ENCODE data around the gene ZNF536.

The ZNF536 gene

DNA sequence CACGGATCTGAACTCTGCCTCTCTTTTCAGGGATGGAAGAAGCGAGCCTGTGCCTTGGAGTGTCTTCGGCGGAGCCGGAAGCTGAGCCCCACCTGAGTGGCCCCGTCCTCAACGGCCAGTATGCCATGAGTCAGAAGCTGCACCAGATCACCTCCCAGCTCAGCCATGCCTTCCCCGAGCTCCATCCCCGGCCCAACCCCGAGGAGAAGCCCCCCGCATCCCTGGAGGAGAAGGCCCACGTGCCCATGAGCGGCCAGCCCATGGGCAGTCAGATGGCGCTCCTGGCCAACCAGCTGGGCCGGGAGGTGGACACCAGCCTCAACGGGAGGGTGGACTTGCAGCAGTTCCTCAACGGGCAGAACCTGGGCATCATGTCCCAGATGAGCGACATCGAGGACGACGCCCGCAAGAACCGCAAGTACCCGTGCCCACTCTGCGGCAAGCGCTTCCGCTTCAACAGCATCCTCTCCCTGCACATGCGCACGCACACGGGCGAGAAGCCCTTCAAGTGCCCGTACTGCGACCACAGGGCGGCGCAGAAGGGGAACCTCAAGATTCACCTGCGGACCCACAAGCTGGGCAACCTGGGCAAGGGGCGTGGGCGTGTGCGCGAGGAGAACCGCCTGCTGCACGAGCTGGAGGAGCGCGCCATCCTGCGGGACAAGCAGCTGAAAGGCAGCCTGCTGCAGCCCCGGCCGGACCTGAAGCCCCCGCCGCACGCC is 71.5 kb downstream of the ZNF536 start:
- TF ChIP-seq, protein P1, sequence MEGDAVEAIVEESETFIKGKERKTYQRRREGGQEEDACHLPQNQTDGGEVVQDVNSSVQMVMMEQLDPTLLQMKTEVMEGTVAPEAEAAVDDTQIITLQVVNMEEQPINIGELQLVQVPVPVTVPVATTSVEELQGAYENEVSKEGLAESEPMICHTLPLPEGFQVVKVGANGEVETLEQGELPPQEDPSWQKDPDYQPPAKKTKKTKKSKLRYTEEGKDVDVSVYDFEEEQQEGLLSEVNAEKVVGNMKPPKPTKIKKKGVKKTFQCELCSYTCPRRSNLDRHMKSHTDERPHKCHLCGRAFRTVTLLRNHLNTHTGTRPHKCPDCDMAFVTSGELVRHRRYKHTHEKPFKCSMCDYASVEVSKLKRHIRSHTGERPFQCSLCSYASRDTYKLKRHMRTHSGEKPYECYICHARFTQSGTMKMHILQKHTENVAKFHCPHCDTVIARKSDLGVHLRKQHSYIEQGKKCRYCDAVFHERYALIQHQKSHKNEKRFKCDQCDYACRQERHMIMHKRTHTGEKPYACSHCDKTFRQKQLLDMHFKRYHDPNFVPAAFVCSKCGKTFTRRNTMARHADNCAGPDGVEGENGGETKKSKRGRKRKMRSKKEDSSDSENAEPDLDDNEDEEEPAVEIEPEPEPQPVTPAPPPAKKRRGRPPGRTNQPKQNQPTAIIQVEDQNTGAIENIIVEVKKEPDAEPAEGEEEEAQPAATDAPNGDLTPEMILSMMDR (IDR thresholded peaks at IDR 0.05; ENCODE audit: low read length), result no peak
- TF ChIP-seq EZH2 (optimal IDR thresholded peaks at IDR 0.05; ENCODE audit: low read depth, low read length) (no peak), EZH2phosphoT487 (IDR thresholded peaks at IDR 0.05; ENCODE audit: low read length) (no peak)
- H3K4me3 ChIP-seq (ENCODE audit: low read length), result no peak overlapping the region
- no peaks in the 10 kb centered on the region for H3K9me2 ChIP-seq (replicated peaks; ENCODE audit: insufficient read depth, low read length)
- no peaks in the 10 kb centered on the region for H3K4me1 ChIP-seq (ENCODE audit: low read length)
- no peaks in the 10 kb centered on the region for H3K79me2 ChIP-seq (ENCODE audit: low read length)
- H3K36me3 ChIP-seq (replicated peaks; ENCODE audit: insufficient read depth, low read length), result no peaks in the 10 kb centered on the region
- peaks cover 54% of the 10 kb centered on the region for H3K27me3 ChIP-seq (replicated peaks; ENCODE audit: insufficient read depth, low read length)
- no peak overlapping the region for H3K27ac ChIP-seq (ENCODE audit: low read length)
- DNase-seq, result no peak
- H2AFZ ChIP-seq (ENCODE audit: low read length), result no peak overlapping the region
- H4K20me1 ChIP-seq (ENCODE audit: insufficient read depth, low read length), result no peaks in the 10 kb centered on the region
- H3K9me3 ChIP-seq (replicated peaks; ENCODE audit: insufficient read depth, low read length), result no peaks in the 10 kb centered on the region
- H3F3A ChIP-seq (ENCODE audit: insufficient read depth, low read length), result no peaks in the 10 kb centered on the region
- no peak overlapping the region for H3K4me2 ChIP-seq (ENCODE audit: low read depth, low read length)
- no peak overlapping the region for H3K9ac ChIP-seq (ENCODE audit: low read length)

DNA sequence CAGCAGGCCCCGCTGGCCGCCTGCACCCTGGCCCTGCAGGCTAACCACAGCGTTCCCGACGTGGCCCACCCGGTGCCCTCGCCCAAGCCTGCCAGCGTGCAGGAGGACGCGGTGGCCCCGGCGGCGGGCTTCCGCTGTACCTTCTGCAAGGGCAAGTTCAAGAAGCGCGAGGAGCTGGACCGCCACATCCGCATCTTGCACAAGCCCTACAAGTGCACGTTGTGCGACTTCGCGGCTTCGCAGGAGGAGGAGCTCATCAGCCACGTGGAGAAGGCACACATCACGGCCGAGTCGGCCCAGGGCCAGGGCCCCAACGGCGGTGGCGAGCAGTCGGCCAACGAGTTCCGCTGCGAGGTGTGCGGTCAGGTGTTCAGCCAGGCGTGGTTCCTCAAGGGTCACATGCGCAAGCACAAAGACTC is 72.1 kb downstream of the ZNF536 start:
- Histone ChIP-seq H3K9me3 (replicated peaks; ENCODE audit: insufficient read depth, low read length) (no peaks in the 10 kb centered on the region), H3F3A (ENCODE audit: insufficient read depth, low read length) (no peaks in the 10 kb centered on the region), H3K9ac (ENCODE audit: low read length) (no peak overlapping the region), H2AFZ (ENCODE audit: low read length) (no peak overlapping the region), H3K79me2 (ENCODE audit: low read length) (no peaks in the 10 kb centered on the region), H3K27me3 (replicated peaks; ENCODE audit: insufficient read depth, low read length) (peaks cover 60% of the 10 kb centered on the region), H4K20me1 (ENCODE audit: insufficient read depth, low read length) (no peaks in the 10 kb centered on the region), H3K4me2 (ENCODE audit: low read depth, low read length) (no peak overlapping the region), H3K4me3 (ENCODE audit: low read length) (no peak overlapping the region), H3K27ac (ENCODE audit: low read length) (no peak overlapping the region), H3K4me1 (ENCODE audit: low read length) (no peaks in the 10 kb centered on the region), H3K36me3 (replicated peaks; ENCODE audit: insufficient read depth, low read length) (no peaks in the 10 kb centered on the region), H3K9me2 (replicated peaks; ENCODE audit: insufficient read depth, low read length) (no peaks in the 10 kb centered on the region)
- TF ChIP-seq, protein P1 (IDR thresholded peaks at IDR 0.05; ENCODE audit: low read length), result no peak
- TF ChIP-seq EZH2phosphoT487 (IDR thresholded peaks at IDR 0.05; ENCODE audit: low read length), result no peak
- DNase-seq, result no peak

DNA sequence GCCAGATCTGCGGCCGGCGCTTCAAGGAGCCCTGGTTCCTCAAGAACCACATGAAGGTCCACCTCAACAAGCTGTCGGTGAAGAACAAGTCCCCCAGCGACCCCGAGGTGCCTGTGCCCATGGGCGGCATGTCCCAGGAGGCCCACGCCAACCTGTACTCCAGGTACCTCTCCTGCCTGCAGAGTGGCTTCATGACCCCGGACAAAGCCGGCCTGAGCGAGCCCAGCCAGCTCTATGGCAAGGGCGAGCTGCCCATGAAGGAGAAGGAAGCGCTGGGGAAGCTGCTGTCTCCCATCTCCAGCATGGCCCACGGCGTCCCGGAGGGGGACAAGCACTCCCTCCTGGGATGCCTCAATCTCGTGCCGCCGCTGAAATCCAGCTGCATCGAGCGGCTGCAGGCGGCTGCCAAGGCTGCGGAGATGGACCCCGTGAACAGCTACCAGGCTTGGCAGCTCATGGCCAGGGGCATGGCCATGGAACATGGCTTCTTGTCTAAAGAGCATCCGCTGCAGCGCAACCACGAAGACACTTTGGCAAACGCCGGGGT is 72.6 kb downstream of the ZNF536 start:
- Histone ChIP-seq H3K79me2 (ENCODE audit: low read length) (no peaks in the 10 kb centered on the region), H3K9me2 (replicated peaks; ENCODE audit: insufficient read depth, low read length) (no peaks in the 10 kb centered on the region), H2AFZ (ENCODE audit: low read length) (no peak overlapping the region), H3K4me3 (ENCODE audit: low read length) (no peak overlapping the region), H3K36me3 (replicated peaks; ENCODE audit: insufficient read depth, low read length) (no peaks in the 10 kb centered on the region), H3K27me3 (replicated peaks; ENCODE audit: insufficient read depth, low read length) (peaks cover 65% of the 10 kb centered on the region), H3K27ac (ENCODE audit: low read length) (no peak overlapping the region), H3K4me2 (ENCODE audit: low read depth, low read length) (no peak overlapping the region), H4K20me1 (ENCODE audit: insufficient read depth, low read length) (no peaks in the 10 kb centered on the region), H3K4me1 (ENCODE audit: low read length) (no peaks in the 10 kb centered on the region), H3F3A (ENCODE audit: insufficient read depth, low read length) (no peaks in the 10 kb centered on the region), H3K9me3 (replicated peaks; ENCODE audit: insufficient read depth, low read length) (no peaks in the 10 kb centered on the region), H3K9ac (ENCODE audit: low read length) (no peak overlapping the region)
- DNase-seq, result no peak
- TF ChIP-seq EZH2phosphoT487 (IDR thresholded peaks at IDR 0.05; ENCODE audit: low read length), result no peak
- TF ChIP-seq, protein P1 (IDR thresholded peaks at IDR 0.05; ENCODE audit: low read length), result no peak
- no peak for TF ChIP-seq EZH2 (optimal IDR thresholded peaks at IDR 0.05; ENCODE audit: low read depth, low read length)
